HepG2 (cell line): ENCODE measurements around the gene REEP2. TPM values are rescaled to one million over a fixed set of nuclear protein-coding genes. Genes with fewer than 3 reads are reported as not detected.

Experiments used
- ATAD3A ChIP-seq: sonication (generic); formaldehyde crosslinking; IDR thresholded peaks from 2 replicates; pipeline ENCODE4 v1.4.0; 2020; ENCODE audit warnings: missing genetic modification reagents
- GTF2F1 ChIP-seq: fragments of 150-350 bp; IDR thresholded peaks from 2 replicates; pipeline ENCODE4 v1.6.1; 2014; ENCODE audit warnings: low read length
- HNRNPUL1 ChIP-seq: fragments of 200-400 bp; formaldehyde crosslinking; IDR thresholded peaks from 2 replicates; pipeline ENCODE4 v1.6.1; 2017; ENCODE audit warnings: low read depth, mild to moderate bottlenecking, low read length, moderate library complexity
- IRF2 ChIP-seq: IDR thresholded peaks from 2 replicates; pipeline ENCODE4 v1.6.1; 2018; ENCODE audit warnings: missing genetic modification reagents, missing compliant biosample characterization
- IRF9 ChIP-seq: sonication (generic); formaldehyde crosslinking; IDR thresholded peaks from 2 replicates; pipeline ENCODE4 v1.8.0; 2022; ENCODE audit warnings: missing genetic modification reagents, mild to moderate bottlenecking, borderline replicate concordance
- IRX3 ChIP-seq: sonication (generic); formaldehyde crosslinking; IDR thresholded peaks from 2 replicates; pipeline ENCODE4 v1.8.1; 2023; ENCODE audit warnings: mild to moderate bottlenecking, low read depth, missing genetic modification reagents, borderline replicate concordance
- KDM5A ChIP-seq: fragments of 200-600 bp; sonication (generic); IDR thresholded peaks from 2 replicates; pipeline ENCODE4 v1.7.0; 2018; ENCODE audit warnings: antibody characterized with exemption, mild to moderate bottlenecking, low read length, borderline replicate concordance
- LRRFIP1 ChIP-seq: sonication (generic); formaldehyde crosslinking; conservative IDR thresholded peaks from 2 replicates; pipeline ENCODE4 v1.4.0; 2020; ENCODE audit warnings: missing genetic modification reagents
- MTF2 ChIP-seq: sonication (generic); formaldehyde crosslinking; IDR thresholded peaks from 2 replicates; pipeline ENCODE4 v1.5.0; 2020; ENCODE audit warnings: missing genetic modification reagents, borderline replicate concordance
- NFE2 ChIP-seq: sonication (generic); formaldehyde crosslinking; IDR thresholded peaks from 2 replicates; pipeline ENCODE4 v1.4.0; 2020; ENCODE audit warnings: missing genetic modification reagents
- YY1 ChIP-seq: IDR thresholded peaks from 2 replicates; pipeline ENCODE4 v1.6.1; 2011; ENCODE audit warnings: low read length, low read depth, moderate library complexity, mild to moderate bottlenecking; ENCODE audit not compliant: insufficient read depth, insufficient replicate concordance
- ZNF138 ChIP-seq: sonication (generic); formaldehyde crosslinking; IDR thresholded peaks from 2 replicates; pipeline ENCODE4 v1.5.0; 2020; ENCODE audit warnings: mild to moderate bottlenecking, low read depth, missing genetic modification reagents
- ZNF354B ChIP-seq: sonication (generic); formaldehyde crosslinking; IDR thresholded peaks from 2 replicates; pipeline ENCODE4 v1.8.0; 2022; ENCODE audit warnings: mild to moderate bottlenecking, missing genetic modification reagents
- ZNF747 ChIP-seq: sonication (generic); formaldehyde crosslinking; IDR thresholded peaks from 2 replicates; pipeline ENCODE4 v1.8.1; 2023; ENCODE audit warnings: missing genetic modification reagents, mild to moderate bottlenecking, borderline replicate concordance
- ZNF776 ChIP-seq: sonication (generic); formaldehyde crosslinking; IDR thresholded peaks from 2 replicates; pipeline ENCODE4 v1.4.0; 2020; ENCODE audit warnings: mild to moderate bottlenecking, missing genetic modification reagents
- polyA plus RNA-seq, 8 experiments: library from polyadenylated mRNA; depleted of rRNA in 3 of 8; stranded (reverse) in 7 of 8; unstranded in 1 of 8; fragments of >200 nt; fragmentation: Illumina TruSeq in 4 of 8; extraction: Trizol in 4 of 8; gene quantifications; 2 replicates each; pipeline versions ENCODE4 v1.2.1 to v1.2.3, GENCODE V29; 2011 to 2016; ENCODE audit warnings: low read depth in 4 of 8, missing spikeins in 1 of 8, mixed read lengths in 1 of 8; ENCODE audit not compliant: insufficient read depth in 1 of 8
- total RNA-seq, 5 experiments: library from RNA; depleted of rRNA; stranded (reverse); fragments of >200 nt; fragmentation: Illumina TruSeq; extraction: Trizol; gene quantifications; 2 replicates each; pipeline ENCODE4 v1.2.3, GENCODE V29; 2016; ENCODE audit warnings: low read depth in 1 of 5
- TF ChIP-seq, protein P1 (sequence below): sonication (generic); formaldehyde crosslinking; IDR thresholded peaks from 2 replicates; pipeline ENCODE4 v1.5.0; 2020; ENCODE audit warnings: missing genetic modification reagents, mild to moderate bottlenecking, borderline replicate concordance

The REEP2 gene
- total and polyA plus RNA-seq, 2 of the 13 experiments (the other 11 are each of a cell fraction or from before 2014, with no cell fraction given), result 5.3 to 7.8 TPM

DNA sequence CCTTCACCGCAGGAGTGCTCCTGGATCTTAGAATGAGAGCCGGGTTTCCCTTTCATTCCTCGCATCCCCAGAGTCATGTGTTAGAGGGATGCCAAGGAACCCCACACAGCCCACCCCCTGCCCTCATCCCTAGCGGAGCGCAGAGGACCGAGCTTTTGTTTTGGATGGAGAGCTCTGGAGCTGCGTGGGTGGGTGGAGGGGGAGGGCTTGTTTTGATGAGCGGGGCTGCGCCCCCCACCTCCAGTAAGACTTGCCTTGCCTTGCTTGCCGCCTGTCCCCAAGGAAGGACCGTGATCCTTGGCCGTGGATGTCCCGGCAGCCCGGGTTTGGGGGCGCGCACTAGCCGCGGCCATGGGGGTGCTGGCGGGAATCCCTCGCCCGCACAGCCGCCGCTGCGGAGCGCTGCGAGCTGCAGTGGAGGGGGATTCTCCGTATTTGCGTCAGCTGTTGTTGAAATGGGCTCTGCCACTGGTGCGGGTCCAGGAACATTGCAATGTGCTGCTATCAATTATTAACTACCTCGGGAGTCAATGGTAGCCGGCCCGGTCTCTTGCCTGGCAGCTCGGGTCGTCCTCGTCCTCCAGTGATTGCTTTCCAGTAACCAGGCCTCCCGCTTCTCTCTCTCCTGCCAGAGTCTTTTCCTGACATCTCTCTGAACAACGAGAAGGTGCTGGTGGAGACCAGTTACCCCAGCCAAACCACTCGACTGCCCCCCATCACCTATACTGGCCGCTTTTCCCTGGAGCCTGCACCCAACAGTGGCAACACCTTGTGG, 27.5 kb downstream of the REEP2 start (continued):
- TF ChIP-seq IRF9 (CRISPR knock-in tag) (no peak), HNRNPUL1 (0 out of 2 replicates have a peak, but pooled peaks have one; percentile 66), ZNF354B (CRISPR knock-in tag) (no peak), ATAD3A (CRISPR knock-in tag) (no peak), ZNF138 (no peak), ZNF747 (CRISPR knock-in tag) (no peak), NFE2 (no peak), KDM5A (no peak), LRRFIP1 (CRISPR knock-in tag) (no peak), IRX3 (no peak), ZNF776 (0 out of 2 replicates have a peak, but pooled peaks have one; percentile 55), MTF2 (CRISPR knock-in tag) (no peak), GTF2F1 (no peak), IRF2 (CRISPR knock-in tag) (peak; percentile 31; the same call in 1 of the 2 replicates), YY1 (no peak)
- TF ChIP-seq, protein P1, sequence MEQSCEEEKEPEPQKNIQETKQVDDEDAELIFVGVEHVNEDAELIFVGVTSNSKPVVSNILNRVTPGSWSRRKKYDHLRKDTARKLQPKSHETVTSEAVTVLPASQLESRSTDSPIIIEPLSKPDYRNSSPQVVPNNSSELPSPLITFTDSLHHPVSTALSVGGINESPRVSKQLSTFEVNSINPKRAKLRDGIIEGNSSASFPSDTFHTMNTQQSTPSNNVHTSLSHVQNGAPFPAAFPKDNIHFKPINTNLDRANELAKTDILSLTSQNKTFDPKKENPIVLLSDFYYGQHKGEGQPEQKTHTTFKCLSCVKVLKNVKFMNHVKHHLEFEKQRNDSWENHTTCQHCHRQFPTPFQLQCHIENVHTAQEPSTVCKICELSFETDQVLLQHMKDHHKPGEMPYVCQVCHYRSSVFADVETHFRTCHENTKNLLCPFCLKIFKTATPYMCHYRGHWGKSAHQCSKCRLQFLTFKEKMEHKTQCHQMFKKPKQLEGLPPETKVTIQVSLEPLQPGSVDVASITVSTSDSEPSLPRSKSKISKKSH (CRISPR knock-in tag), result no peak
